ENCODE data around the gene PRKN.

Gene PRKN

GRCh38 chr6:161455848-161456247 is 1271.7 kb downstream of the PRKN start:
- no peak for DNase-seq

- DNase-seq = no peak
These were observed 1274.0 kb downstream of the PRKN start for GRCh38 chr6:161453558-161453957.

- no peak for DNase-seq
These were observed 1275.3 kb downstream of the PRKN start for GRCh38 chr6:161452241-161452640.

GRCh38 chr6:161449521-161449920 is 1278.0 kb downstream of the PRKN start:
- DNase-seq = no peak

- DNase-seq = no peak
These were observed 1280.6 kb downstream of the PRKN start for GRCh38 chr6:161446949-161447348.

- DNase-seq = no peak
These were observed 1281.2 kb downstream of the PRKN start for GRCh38 chr6:161446296-161446925.

GRCh38 chr6:161445021-161445799 is 1282.4 kb downstream of the PRKN start:
- no peak for DNase-seq

- no peak for DNase-seq
These were observed 1283.1 kb downstream of the PRKN start for GRCh38 chr6:161444464-161444863.

- no peak for DNase-seq
These were observed 1283.7 kb downstream of the PRKN start for GRCh38 chr6:161443848-161444247.

GRCh38 chr6:161442420-161442819 is 1285.1 kb downstream of the PRKN start:
- DNase-seq = no peak

- no peak for DNase-seq
These were observed 1287.3 kb downstream of the PRKN start for GRCh38 chr6:161440299-161440698.

GRCh38 chr6:161439093-161439492 is 1288.5 kb downstream of the PRKN start:
- DNase-seq = peak in 1 of 2 experiments; percentile 2

GRCh38 chr6:161438430-161439030 is 1289.0 kb downstream of the PRKN start:
- DNase-seq = no peak

- no peak for DNase-seq
These were observed 1289.7 kb downstream of the PRKN start for GRCh38 chr6:161437851-161438250.

- no peak for DNase-seq
These were observed 1291.3 kb downstream of the PRKN start for GRCh38 chr6:161436106-161436876.

GRCh38 chr6:161435748-161436070 is 1291.9 kb downstream of the PRKN start:
- no peak for DNase-seq

GRCh38 chr6:161434921-161435747 is 1292.4 kb downstream of the PRKN start:
- DNase-seq = no peak

GRCh38 chr6:161434350-161434749 is 1293.2 kb downstream of the PRKN start:
- DNase-seq = no peak

GRCh38 chr6:161432546-161432945 is 1295.0 kb downstream of the PRKN start:
- no peak for DNase-seq

GRCh38 chr6:161429921-161430490 is 1297.6 kb downstream of the PRKN start:
- DNase-seq = no peak

- no peak for DNase-seq
These were observed 1303.1 kb downstream of the PRKN start for GRCh38 chr6:161424421-161424820.
